Endodermal cell (in vitro differentiated cells): ENCODE measurements around the gene GNB1L. TPM values are rescaled to one million over a fixed set of nuclear protein-coding genes. Genes with fewer than 3 reads are reported as not detected.

Source experiments
- DNase-seq: peaks from one replicate; pipeline ENCODE4 v3.0.0-alpha.2; 2017
- H3K27ac ChIP-seq: 2 replicates; pipeline ENCODE4 v1.5.1; 2013; ENCODE audit warnings: mild to moderate bottlenecking, low read depth, low read length, moderate library complexity
- H3K27me3 ChIP-seq: 2 replicates; pipeline ENCODE4 v1.6.1; 2013; ENCODE audit warnings: mild to moderate bottlenecking, low read length, moderate library complexity; ENCODE audit not compliant: insufficient read depth, control insufficient read depth, poor library complexity, severe bottlenecking
- H3K36me3 ChIP-seq: 2 replicates; pipeline ENCODE4 v1.7.0; 2013; ENCODE audit warnings: mild to moderate bottlenecking, low read length, moderate library complexity; ENCODE audit not compliant: control insufficient read depth, insufficient read depth
- H3K4me1 ChIP-seq: one replicate; pipeline ENCODE4 v1.7.0; 2013; ENCODE audit warnings: low read length; ENCODE audit not compliant: control insufficient read depth, insufficient read depth
- H3K4me3 ChIP-seq: 2 replicates; pipeline ENCODE4 v1.5.1; 2013; ENCODE audit warnings: mild to moderate bottlenecking, low read length, moderate library complexity
- H3K9ac ChIP-seq: 2 replicates; pipeline ENCODE4 v1.6.1; 2013; ENCODE audit warnings: mild to moderate bottlenecking, low read length, moderate library complexity; ENCODE audit not compliant: poor library complexity, severe bottlenecking; ENCODE audit errors: extremely low read depth
- H3K9me3 ChIP-seq: 2 replicates; pipeline ENCODE4 v1.6.1; 2013; ENCODE audit warnings: mild to moderate bottlenecking, low read length, moderate library complexity; ENCODE audit not compliant: control insufficient read depth
- H3K27ac Mint-ChIP-seq: 2 replicates; pipeline ENCODE4 v1.8.0; 2020; ENCODE audit warnings: mixed read lengths
- H3K27me3 Mint-ChIP-seq: 2 replicates; pipeline ENCODE4 v1.8.0; 2021; ENCODE audit warnings: mild to moderate bottlenecking, mixed read lengths; ENCODE audit not compliant: insufficient read depth
- H3K36me3 Mint-ChIP-seq: 2 replicates; pipeline ENCODE4 v1.8.0; 2020; ENCODE audit warnings: low read depth, mixed read lengths
- H3K4me1 Mint-ChIP-seq: 2 replicates; pipeline ENCODE4 v1.8.0; 2020; ENCODE audit warnings: mixed read lengths
- H3K4me3 Mint-ChIP-seq: 2 replicates; pipeline ENCODE4 v1.8.0; 2020; ENCODE audit warnings: mild to moderate bottlenecking, moderate library complexity, mixed read lengths
- H3K9me3 Mint-ChIP-seq: 2 replicates; pipeline ENCODE4 v1.8.0; 2020; ENCODE audit warnings: mild to moderate bottlenecking, mixed read lengths
- CTCF ChIP-seq: fragments of 200-600 bp; sonication (generic); conservative IDR thresholded peaks from 2 replicates; pipeline ENCODE4 v1.5.0; 2021; ENCODE audit warnings: antibody characterized with exemption, mild to moderate bottlenecking
- WGBS, 2 experiments: methylation state at CpG; one replicate each; pipeline versions ENCODE4 v1.1.5 to v1.1.7; 2013; ENCODE audit warnings: missing lambda C conversion rate in 2 of 2, mixed read lengths in 1 of 2; ENCODE audit not compliant: insufficient coverage in 1 of 2, insufficient read length in 1 of 2; 5-methylcytosine and 5-hydroxymethylcytosine counted together
- total RNA-seq, 2 donors: library from RNA; stranded (reverse); fragmentation: NEBNext Ultra II Directional in 1 of 2; extraction: Animal tissue kit (Norgen Biotek cat#: 25700) in 1 of 2; gene quantifications; 2 replicates in 1 of 2; 3 replicates in 1 of 2; pipeline ENCODE4 v1.2.1, GENCODE V29; 2021

The GNB1L gene
- total RNA-seq, 2 donors from 2014 or later, result 9.5 to 12.2 TPM

- Mint-ChIP-seq H3K4me1 (no peaks in the 10 kb centered on the region), H3K4me3 (no peak overlapping the region), H3K27ac (no peak overlapping the region), H3K9me3 (no peaks in the 10 kb centered on the region), H3K27me3 (no peaks in the 10 kb centered on the region), H3K36me3 (no peaks in the 10 kb centered on the region)
- no peak overlapping the region for H3K27ac ChIP-seq
- no peaks in the 10 kb centered on the region for H3K9me3 ChIP-seq
- H3K9ac ChIP-seq, result no peak overlapping the region
- no peaks in the 10 kb centered on the region for H3K4me1 ChIP-seq
- no peaks in the 10 kb centered on the region for H3K27me3 ChIP-seq
- WGBS, 2 experiments, result 91 to 95% methylated on average over 4 to 5 of the region's 5 CpGs
- TF ChIP-seq CTCF, result no peak
- DNase-seq, result peak; percentile 21
- no peaks in the 10 kb centered on the region for H3K36me3 ChIP-seq
- H3K4me3 ChIP-seq, result no peak overlapping the region
Observed at GRCh38 chr22:19814428-19814827, 40.2 kb downstream of the GNB1L start.

- no peaks in the 10 kb centered on the region for H3K36me3 ChIP-seq
- Mint-ChIP-seq H3K27me3 (no peaks in the 10 kb centered on the region), H3K4me1 (no peaks in the 10 kb centered on the region), H3K4me3 (no peak overlapping the region), H3K36me3 (no peaks in the 10 kb centered on the region), H3K27ac (no peak overlapping the region), H3K9me3 (no peaks in the 10 kb centered on the region)
- H3K4me1 ChIP-seq, result no peaks in the 10 kb centered on the region
- no peak overlapping the region for H3K4me3 ChIP-seq
- no peak overlapping the region for H3K27ac ChIP-seq
- no peaks in the 10 kb centered on the region for H3K9me3 ChIP-seq
- H3K9ac ChIP-seq, result no peak overlapping the region
- WGBS, 2 experiments, result 94 to 99% methylated on average over 9 to 11 of the region's 11 CpGs
- DNase-seq, result peak; percentile 21
- H3K27me3 ChIP-seq, result no peaks in the 10 kb centered on the region
- no peak for TF ChIP-seq CTCF
Observed at GRCh38 chr22:19812910-19813309, 41.8 kb downstream of the GNB1L start.

GRCh38 chr22:19811811-19812771, 42.6 kb downstream of the GNB1L start:
- Histone ChIP-seq H3K9ac (no peak overlapping the region), H3K27me3 (no peaks in the 10 kb centered on the region), H3K9me3 (no peaks in the 10 kb centered on the region), H3K36me3 (no peaks in the 10 kb centered on the region), H3K4me1 (no peaks in the 10 kb centered on the region), H3K27ac (no peak overlapping the region), H3K4me3 (no peak overlapping the region)
- Mint-ChIP-seq H3K4me1 (no peaks in the 10 kb centered on the region), H3K4me3 (no peak overlapping the region), H3K36me3 (no peaks in the 10 kb centered on the region), H3K27me3 (no peaks in the 10 kb centered on the region), H3K27ac (no peak overlapping the region), H3K9me3 (no peaks in the 10 kb centered on the region)
- WGBS, 2 experiments, result 90 to 92% methylated on average over 22 to 36 of the region's 36 CpGs
- peak; percentile 37 for DNase-seq
- TF ChIP-seq CTCF, result no peak
